Fibroblast of lung (primary cell): ENCODE measurements around the gene PRUNE2.

ENCODE experiments used
- CTCF ChIP-seq, 2 donors: IDR thresholded peaks in 1 of 2; conservative IDR thresholded peaks in 1 of 2; 1 replicate in 1 of 2; 2 replicates in 1 of 2; pipeline ENCODE4 v1.5.1; 2011 to 2012; ENCODE audit warnings: low read length in 2 of 2, control low read depth in 1 of 2, inconsistent platforms in 1 of 2, low read depth in 1 of 2, mild to moderate bottlenecking in 1 of 2
- EZH2 ChIP-seq: IDR thresholded peaks from 2 replicates; pipeline ENCODE4 v1.5.1; 2012; ENCODE audit warnings: low read length, control low read depth, mild to moderate bottlenecking; ENCODE audit errors: missing control alignments

- TF ChIP-seq CTCF (conservative IDR thresholded peaks at IDR 0.05 in 1 of 2, IDR thresholded peaks at IDR 0.05 in 1 of 2; ENCODE audit: low read depth in 1 of 2, low read length in 2 of 2) (no peak), EZH2 (no peak)
Measured at GRCh38 chr9:76651119-76651705, 254.7 kb downstream of the PRUNE2 start.
